Activated naive CD8-positive, alpha-beta T cell treated with anti-CD3 and anti-CD28 coated beads, Interleukin-2, amount 50 U/mL, for 16 hours (primary cell): Measurements from ENCODE around the gene RASSF5.
A peak's percentile ranks its signal among the peaks of the same experiment; 100 is the strongest.

Experiments
- DNase-seq: peaks from one replicate; pipeline ENCODE4 v3.0.0-alpha.2; 2020; ENCODE audit warnings: low read depth, low spot score

RASSF5 gene, protein sequence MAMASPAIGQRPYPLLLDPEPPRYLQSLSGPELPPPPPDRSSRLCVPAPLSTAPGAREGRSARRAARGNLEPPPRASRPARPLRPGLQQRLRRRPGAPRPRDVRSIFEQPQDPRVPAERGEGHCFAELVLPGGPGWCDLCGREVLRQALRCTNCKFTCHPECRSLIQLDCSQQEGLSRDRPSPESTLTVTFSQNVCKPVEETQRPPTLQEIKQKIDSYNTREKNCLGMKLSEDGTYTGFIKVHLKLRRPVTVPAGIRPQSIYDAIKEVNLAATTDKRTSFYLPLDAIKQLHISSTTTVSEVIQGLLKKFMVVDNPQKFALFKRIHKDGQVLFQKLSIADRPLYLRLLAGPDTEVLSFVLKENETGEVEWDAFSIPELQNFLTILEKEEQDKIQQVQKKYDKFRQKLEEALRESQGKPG

DNA sequence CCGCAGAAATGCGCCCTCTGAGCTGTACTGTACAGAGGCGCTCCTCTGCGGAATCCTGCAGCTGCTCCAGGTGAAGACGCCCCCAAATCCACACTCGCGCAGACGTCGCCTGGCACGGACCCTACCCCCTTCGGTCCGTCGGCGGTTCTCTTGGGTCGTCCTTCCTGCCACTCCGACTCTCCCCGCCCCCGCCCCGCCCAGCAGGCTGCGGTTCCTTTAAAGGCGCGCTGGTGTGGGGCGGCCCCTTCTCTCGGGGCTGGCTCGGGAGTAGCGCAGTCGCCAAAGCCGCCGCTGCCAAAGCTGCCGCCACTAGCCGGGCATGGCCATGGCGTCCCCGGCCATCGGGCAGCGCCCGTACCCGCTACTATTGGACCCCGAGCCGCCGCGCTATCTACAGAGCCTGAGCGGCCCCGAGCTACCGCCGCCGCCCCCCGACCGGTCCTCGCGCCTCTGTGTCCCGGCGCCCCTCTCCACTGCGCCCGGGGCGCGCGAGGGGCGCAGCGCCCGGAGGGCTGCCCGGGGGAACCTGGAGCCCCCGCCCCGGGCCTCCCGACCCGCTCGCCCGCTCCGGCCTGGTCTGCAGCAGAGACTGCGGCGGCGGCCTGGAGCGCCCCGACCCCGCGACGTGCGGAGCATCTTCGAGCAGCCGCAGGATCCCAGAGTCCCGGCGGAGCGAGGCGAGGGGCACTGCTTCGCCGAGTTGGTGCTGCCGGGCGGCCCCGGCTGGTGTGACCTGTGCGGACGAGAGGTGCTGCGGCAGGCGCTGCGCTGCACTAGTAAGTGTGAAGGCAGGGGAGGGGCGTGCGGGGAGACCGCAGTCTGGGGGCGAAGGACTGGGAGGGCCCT, at the start of gene RASSF5:
Gene RASSF5 (plus strand): TSS at position 248 of the 846 bp plus-strand sequence. CDS start 72 bp downstream, at position 320.
- peak; percentile 66 for DNase-seq

DNA sequence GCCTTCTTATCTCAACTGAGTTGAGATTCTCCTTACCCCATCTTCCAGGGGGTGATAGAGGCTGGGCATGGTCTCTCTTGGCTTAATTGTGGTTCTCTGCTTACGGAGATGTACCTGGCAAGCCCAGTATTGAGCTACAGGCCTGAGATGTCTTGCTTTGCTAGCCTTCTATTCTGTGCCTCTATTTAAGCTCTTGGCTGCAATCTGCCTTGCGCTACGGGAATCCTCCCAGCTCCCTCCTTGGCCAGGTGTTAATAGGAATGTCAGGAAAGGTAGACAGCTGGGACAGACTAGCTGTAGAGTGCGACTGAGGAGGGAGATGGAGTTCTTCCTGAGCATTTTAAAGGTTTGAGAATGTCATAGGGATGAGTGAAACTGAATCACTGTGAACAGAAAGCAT, 47.6 kb upstream of the RASSF5 start:
- no peak for DNase-seq

DNA sequence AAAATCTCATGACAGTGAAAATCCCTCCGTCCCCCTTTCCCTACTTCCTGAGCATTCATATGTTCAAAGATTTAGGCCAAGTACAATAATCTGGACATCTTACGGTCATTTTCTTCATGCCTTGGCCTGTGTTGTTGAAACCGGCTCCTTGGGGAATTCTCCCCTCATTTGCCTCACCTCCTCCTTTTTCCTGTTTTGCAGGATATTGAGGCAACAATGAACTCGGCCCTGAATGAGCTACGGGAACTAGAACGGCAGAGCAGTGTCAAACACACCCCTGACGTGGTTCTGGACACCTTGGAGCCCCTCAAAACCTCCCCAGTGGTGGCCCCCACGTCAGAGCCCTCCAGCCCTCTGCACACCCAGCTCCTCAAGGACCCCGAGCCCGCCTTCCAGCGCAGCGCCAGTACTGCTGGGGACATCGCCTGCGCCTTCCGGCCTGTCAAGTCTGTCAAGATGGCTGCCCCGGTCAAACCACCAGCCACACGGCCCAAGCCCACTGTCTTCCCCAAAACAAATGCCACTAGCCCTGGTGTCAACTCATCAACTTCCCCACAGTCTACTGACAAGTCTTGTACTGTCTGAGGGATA, 46.4 kb upstream of the RASSF5 start:
- no peak for DNase-seq

- DNase-seq = peak; percentile 56
Measured at GRCh38 chr1:206461602-206462455, 45.5 kb upstream of the RASSF5 start.

DNA sequence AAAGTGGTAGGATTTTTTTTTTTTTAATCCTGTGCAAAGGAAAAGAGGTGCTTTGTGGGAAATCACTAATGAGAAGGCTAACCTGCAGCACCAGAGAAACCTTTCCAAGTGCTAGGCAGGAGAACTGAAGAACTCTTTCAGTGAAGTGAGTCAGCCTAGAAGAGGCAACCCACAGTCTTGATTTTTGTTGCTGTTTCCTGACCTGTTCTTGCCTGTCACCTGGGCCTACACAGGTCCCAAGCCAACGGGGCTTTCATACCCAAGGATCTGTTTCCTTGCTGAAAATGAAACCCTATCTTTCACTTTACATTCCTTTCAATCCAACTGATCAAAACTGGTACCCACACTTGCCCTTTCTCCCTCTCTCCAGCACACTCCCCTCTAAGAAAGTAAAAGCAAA, 44.2 kb upstream of the RASSF5 start:
- DNase-seq = no peak

DNA sequence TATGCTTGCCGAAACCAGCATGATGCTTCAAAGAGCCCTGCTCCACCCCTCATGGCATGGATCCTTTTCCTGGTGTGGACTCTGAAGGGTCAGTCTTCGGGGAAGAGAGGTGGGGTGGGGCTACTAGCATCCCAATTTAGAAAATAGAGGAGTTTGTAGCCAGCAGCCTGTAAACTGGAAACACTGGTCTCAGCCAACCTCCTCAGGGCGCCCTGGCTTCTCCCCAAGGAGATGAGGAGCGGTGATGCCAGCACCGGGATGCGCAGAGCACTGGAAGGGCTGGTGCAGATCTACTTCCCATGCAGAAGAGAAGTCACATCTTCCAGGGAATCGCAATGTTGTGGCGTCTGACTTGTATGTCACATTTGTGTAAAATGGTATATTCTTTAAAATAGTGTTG, 43.4 kb upstream of the RASSF5 start:
- no peak for DNase-seq

- DNase-seq = no peak
Measured at GRCh38 chr1:206464456-206464964, 42.8 kb upstream of the RASSF5 start.

GRCh38 chr1:206465951-206466350, 41.4 kb upstream of the RASSF5 start:
- no peak for DNase-seq

GRCh38 chr1:206466840-206467649, 40.3 kb upstream of the RASSF5 start:
- DNase-seq = no peak

- DNase-seq = no peak
Measured at GRCh38 chr1:206467915-206468314, 39.4 kb upstream of the RASSF5 start.

- DNase-seq = no peak
Measured at GRCh38 chr1:206468571-206468970, 38.8 kb upstream of the RASSF5 start.

DNA sequence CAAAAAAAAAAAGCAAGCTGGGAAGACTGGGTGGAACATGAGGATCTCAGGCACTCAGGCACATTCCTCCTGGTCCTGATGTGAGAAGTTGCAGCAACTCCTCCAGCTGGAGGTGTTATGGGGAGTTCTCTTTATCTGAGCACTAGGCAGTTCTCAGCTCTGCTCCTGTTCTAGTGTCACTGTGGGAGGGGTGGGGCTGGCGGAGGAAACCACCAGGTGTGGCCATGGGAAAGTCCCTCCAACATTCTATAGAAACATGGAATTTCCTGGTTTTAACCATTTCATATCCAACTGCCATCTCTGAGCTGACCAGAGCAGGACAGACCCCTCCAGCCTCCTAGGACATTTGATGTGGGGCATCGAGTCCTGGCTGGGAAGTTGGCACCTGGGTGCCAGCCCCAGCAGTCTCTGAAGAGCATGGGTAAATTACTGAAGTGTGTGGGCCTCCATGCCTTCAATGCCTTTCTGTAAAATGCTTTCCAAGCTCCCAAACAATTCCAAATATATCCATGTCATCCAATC, 37.9 kb upstream of the RASSF5 start:
- no peak for DNase-seq

GRCh38 chr1:206469933-206470691, 37.2 kb upstream of the RASSF5 start, which contains the start of gene IKBKE:
Gene IKBKE, plus strand, starts transcription at chr1:206470476. Its CDS starts 2,752 bp downstream, at chr1:206473228.
- no peak for DNase-seq

DNA sequence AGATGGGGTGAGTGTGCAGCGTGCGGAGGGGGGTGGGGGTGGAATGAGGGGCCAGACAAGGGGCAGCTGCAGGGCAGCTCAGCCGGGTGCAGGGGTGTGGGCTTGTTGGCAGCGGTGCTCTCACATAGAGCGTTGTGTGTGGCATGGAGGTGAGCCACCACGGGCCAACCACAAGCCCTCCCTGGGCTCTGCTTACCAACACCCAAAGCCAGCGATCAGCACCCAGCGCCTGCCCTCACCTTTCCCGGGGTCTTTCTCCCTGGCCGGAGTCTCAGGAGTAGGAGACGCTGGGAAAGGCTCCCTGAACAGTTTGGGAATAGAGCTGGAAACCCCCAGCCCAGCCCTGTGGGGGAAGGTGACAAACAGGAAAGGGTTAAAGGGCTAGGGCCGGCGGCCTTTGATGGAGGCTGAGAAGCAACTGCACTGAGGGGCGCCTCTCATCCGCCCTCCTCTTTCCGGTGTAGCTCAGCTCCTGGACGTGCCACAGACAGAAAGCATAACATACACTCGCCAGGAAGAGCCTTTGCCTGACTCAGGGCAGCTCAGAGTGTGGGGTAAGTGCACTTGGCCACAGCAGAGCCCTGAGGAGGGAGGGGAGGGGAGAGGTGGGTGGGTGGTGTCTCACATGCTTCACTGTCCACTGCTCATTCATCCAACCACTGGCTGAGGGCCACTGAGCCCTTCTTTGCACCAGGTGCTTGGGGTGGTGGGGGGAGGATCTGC, 36.5 kb upstream of the RASSF5 start:
- no peak for DNase-seq

GRCh38 chr1:206471415-206471801, 35.9 kb upstream of the RASSF5 start:
- no peak for DNase-seq

DNA sequence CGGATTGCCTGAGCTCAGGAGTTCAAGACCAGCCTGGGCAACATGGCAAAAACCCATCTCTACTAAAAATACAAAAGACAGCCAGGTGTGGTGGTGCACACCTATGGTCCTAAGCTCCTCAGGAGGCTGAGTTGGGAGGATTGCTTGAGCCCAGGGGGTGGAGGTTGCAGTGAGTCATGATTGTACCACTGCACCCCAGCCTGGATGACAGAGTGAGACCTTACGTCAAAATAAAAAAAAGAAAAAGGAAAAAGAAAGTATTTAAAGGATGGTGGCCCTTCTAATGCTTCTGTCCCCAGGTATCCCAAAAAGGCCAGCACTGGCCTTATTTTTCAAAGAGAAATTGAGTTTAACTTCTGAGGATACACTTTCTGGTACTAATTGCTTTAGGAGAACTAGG, 35.3 kb upstream of the RASSF5 start:
- DNase-seq = no peak

- DNase-seq = no peak
Measured at GRCh38 chr1:206472454-206472853, 34.9 kb upstream of the RASSF5 start.

DNA sequence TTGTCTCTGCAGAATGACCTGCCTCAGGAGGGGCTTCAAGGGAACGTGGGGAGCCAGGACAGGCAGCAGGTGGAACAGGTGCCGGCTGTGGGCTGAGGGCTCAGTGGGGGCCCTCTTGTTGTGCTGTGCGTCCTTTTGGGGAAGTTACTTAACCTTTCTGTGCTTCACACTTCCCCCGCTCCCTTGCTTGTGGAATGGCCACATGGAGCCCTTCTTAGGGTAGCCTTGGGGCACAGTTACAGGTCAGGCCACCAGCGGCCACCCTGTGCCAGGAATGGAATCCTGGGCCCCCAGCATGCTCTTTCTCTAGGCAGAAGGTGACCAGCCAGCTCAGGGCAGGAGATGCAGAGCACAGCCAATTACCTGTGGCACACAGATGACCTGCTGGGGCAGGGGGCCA, 34.4 kb upstream of the RASSF5 start:
- DNase-seq = no peak

GRCh38 chr1:206476058-206476457, 31.3 kb upstream of the RASSF5 start:
- no peak for DNase-seq
